NT2/D1 (cell line): ENCODE results near the gene DIAPH2.
A peak's percentile ranks its signal among the peaks of the same experiment; 100 is the strongest.

ENCODE experiments used
- DNase-seq: peaks from one replicate; pipeline ENCODE4 v3.0.0-alpha.2; 2011; ENCODE audit warnings: low read depth, low spot score
- H3K27me3 ChIP-seq: 2 replicates; pipeline ENCODE4 v1.6.0; 2011; ENCODE audit warnings: mild to moderate bottlenecking; ENCODE audit not compliant: insufficient read length, insufficient read depth
- H3K36me3 ChIP-seq: 2 replicates; pipeline ENCODE4 v1.6.1; 2011; ENCODE audit warnings: mild to moderate bottlenecking, low read length, mixed read lengths; ENCODE audit not compliant: insufficient read depth, insufficient read length
- H3K4me1 ChIP-seq: 2 replicates; pipeline ENCODE4 v1.5.1; 2011; ENCODE audit not compliant: insufficient read depth, insufficient read length
- H3K4me3 ChIP-seq: 2 replicates; pipeline ENCODE4 v1.5.1; 2011; ENCODE audit warnings: low read depth; ENCODE audit not compliant: insufficient read length
- H3K9ac ChIP-seq: 2 replicates; pipeline ENCODE4 v1.6.0; 2011; ENCODE audit warnings: low read depth; ENCODE audit not compliant: insufficient read length
- H3K9me3 ChIP-seq: 2 replicates; pipeline ENCODE4 v1.5.1; 2011; ENCODE audit warnings: mild to moderate bottlenecking, low read length; ENCODE audit not compliant: insufficient read depth
- SUZ12 ChIP-seq: IDR thresholded peaks from 2 replicates; pipeline ENCODE4 v1.6.1; 2011; ENCODE audit not compliant: insufficient read length, insufficient read depth; ENCODE audit errors: extremely low read depth
- YY1 ChIP-seq: IDR thresholded peaks from 2 replicates; pipeline ENCODE4 v1.6.1; 2011; ENCODE audit not compliant: insufficient read length, insufficient read depth
- ZNF274 ChIP-seq: IDR thresholded peaks from 2 replicates; pipeline ENCODE4 v1.6.1; 2011; ENCODE audit warnings: mild to moderate bottlenecking, low read depth, low read length

DIAPH2 gene

GRCh38 chrX:97638621-97639020, 954.0 kb downstream of the DIAPH2 start:
- no peaks in the 10 kb centered on the region for H3K36me3 ChIP-seq
- no peaks in the 10 kb centered on the region for H3K27me3 ChIP-seq
- H3K4me3 ChIP-seq = no peak overlapping the region
- no peak for DNase-seq
- H3K4me1 ChIP-seq = no peaks in the 10 kb centered on the region
- TF ChIP-seq YY1 (no peak), SUZ12 (no peak), ZNF274 (no peak)
- no peak overlapping the region for H3K9ac ChIP-seq
- H3K9me3 ChIP-seq = no peaks in the 10 kb centered on the region

DNA sequence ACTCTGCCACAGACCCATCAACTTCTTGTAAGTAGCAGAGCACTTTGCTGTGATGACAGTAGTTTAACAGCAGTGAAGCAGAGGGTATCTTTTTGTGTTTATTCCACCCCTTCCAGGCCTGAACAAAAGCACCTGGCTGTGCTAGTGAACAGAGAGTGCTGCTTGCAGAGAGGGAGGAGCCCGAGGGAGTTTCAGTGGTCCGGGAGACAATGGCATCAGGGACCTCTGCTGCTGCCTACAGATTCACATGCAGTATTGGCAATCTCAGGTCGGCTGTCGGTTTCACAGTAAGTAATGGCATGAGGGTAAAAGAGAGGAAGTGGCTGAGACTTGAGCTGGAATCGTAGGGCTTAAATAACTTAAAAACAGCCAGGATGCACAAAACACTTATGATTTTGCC, 954.9 kb downstream of the DIAPH2 start:
- TF ChIP-seq SUZ12 (no peak), ZNF274 (no peak), YY1 (no peak)
- peak; percentile 75 for DNase-seq
- H3K36me3 ChIP-seq = no peaks in the 10 kb centered on the region
- H3K4me1 ChIP-seq = no peaks in the 10 kb centered on the region
- no peak overlapping the region for H3K9ac ChIP-seq
- no peaks in the 10 kb centered on the region for H3K9me3 ChIP-seq
- H3K4me3 ChIP-seq = no peak overlapping the region
- H3K27me3 ChIP-seq = no peaks in the 10 kb centered on the region
